Nephron progenitor cell (in vitro differentiated cells): ENCODE data around the gene ZNHIT6.
"Not testable (repeated sequence)": the region's sequence is repeated elsewhere in the genome, so short reads cannot be mapped to it uniquely, and the experiment has no call there.

Experiments
- DNase-seq: peaks from one replicate; pipeline ENCODE4 v3.0.0; 2021
- H3K27ac Mint-ChIP-seq: 2 replicates; pipeline ENCODE4 v1.8.0; 2021; ENCODE audit warnings: mild to moderate bottlenecking, moderate library complexity, mixed read lengths
- H3K27me3 Mint-ChIP-seq: 2 replicates; pipeline ENCODE4 v1.8.0; 2021; ENCODE audit warnings: mild to moderate bottlenecking, low read depth, mixed read lengths; ENCODE audit not compliant: poor library complexity
- H3K36me3 Mint-ChIP-seq: 2 replicates; pipeline ENCODE4 v1.8.0; 2021; ENCODE audit warnings: low read depth, mixed read lengths
- H3K4me1 Mint-ChIP-seq: 2 replicates; pipeline ENCODE4 v1.8.0; 2021; ENCODE audit warnings: mixed read lengths
- H3K4me3 Mint-ChIP-seq: 2 replicates; pipeline ENCODE4 v1.8.0; 2021; ENCODE audit warnings: mild to moderate bottlenecking, moderate library complexity, mixed read lengths
- H3K9me3 Mint-ChIP-seq: 2 replicates; pipeline ENCODE4 v1.8.0; 2021; ENCODE audit warnings: mild to moderate bottlenecking, moderate library complexity, mixed read lengths
- CTCF ChIP-seq: fragments of 200-600 bp; sonication (generic); IDR thresholded peaks from 2 replicates; pipeline ENCODE4 v1.5.0; 2021; ENCODE audit warnings: antibody characterized with exemption

The ZNHIT6 gene

DNA sequence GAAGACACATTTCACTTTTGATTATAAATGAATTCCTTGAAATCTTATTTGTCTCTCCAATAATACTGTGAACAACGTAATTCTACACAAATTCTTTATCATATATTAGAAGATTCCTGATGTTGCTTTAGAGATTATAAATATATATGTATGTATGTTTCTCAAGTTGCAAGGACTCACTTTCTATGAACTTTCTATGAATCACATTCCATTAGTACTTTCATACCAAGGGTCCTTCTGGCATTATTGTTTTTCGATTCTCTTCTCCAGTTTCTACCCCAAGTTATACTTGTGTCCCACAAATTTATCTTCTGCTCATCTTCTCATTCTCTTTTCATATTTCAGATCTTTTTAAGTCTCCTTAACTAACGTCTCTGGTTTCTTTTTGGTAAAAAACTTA, 55.9 kb downstream of the ZNHIT6 start:
- no peak for TF ChIP-seq CTCF
- H3K4me1 Mint-ChIP-seq = no peaks in the 10 kb centered on the region
- peaks cover 33% of the 10 kb centered on the region for H3K9me3 Mint-ChIP-seq
- no peak overlapping the region for H3K27ac Mint-ChIP-seq
- H3K36me3 Mint-ChIP-seq = peaks cover 64% of the 10 kb centered on the region
- H3K4me3 Mint-ChIP-seq = no peak overlapping the region
- no peak for DNase-seq
- no peaks in the 10 kb centered on the region for H3K27me3 Mint-ChIP-seq

GRCh38 chr1:85650645-85651044, 57.6 kb downstream of the ZNHIT6 start:
- H3K4me3 Mint-ChIP-seq = no peak overlapping the region
- no peak for TF ChIP-seq CTCF
- peaks cover 68% of the 10 kb centered on the region for H3K36me3 Mint-ChIP-seq
- no peaks in the 10 kb centered on the region for H3K4me1 Mint-ChIP-seq
- DNase-seq = no peak
- no peak overlapping the region for H3K27ac Mint-ChIP-seq
- no peaks in the 10 kb centered on the region for H3K27me3 Mint-ChIP-seq
- H3K9me3 Mint-ChIP-seq = peaks cover 37% of the 10 kb centered on the region

GRCh38 chr1:85649591-85649990, 58.6 kb downstream of the ZNHIT6 start:
- H3K36me3 Mint-ChIP-seq = peaks cover 76% of the 10 kb centered on the region
- no peak overlapping the region for H3K4me3 Mint-ChIP-seq
- H3K27ac Mint-ChIP-seq = no peak overlapping the region
- no peak for TF ChIP-seq CTCF
- H3K9me3 Mint-ChIP-seq = peaks cover 39% of the 10 kb centered on the region
- no peaks in the 10 kb centered on the region for H3K4me1 Mint-ChIP-seq
- no peak for DNase-seq
- H3K27me3 Mint-ChIP-seq = no peaks in the 10 kb centered on the region

- DNase-seq = peak; percentile 45
- H3K27me3 Mint-ChIP-seq, H3K27ac Mint-ChIP-seq: not testable (repeated sequence)
- Mint-ChIP-seq H3K9me3 (peaks cover 62% of the 10 kb centered on the region), H3K36me3 (peaks cover 71% of the 10 kb centered on the region), H3K4me1 (peaks cover 16% of the 10 kb centered on the region), H3K4me3 (peak overlapping the region; percentile 64)
These were observed 66.4 kb downstream of the ZNHIT6 start for GRCh38 chr1:85641598-85642556.

GRCh38 chr1:85639920-85640319, 68.3 kb downstream of the ZNHIT6 start:
- not testable (repeated sequence) for H3K27me3 Mint-ChIP-seq, H3K4me3 Mint-ChIP-seq, H3K27ac Mint-ChIP-seq, DNase-seq
- H3K9me3 Mint-ChIP-seq = peaks cover 69% of the 10 kb centered on the region
- peaks cover 16% of the 10 kb centered on the region for H3K4me1 Mint-ChIP-seq
- peaks cover 86% of the 10 kb centered on the region for H3K36me3 Mint-ChIP-seq

GRCh38 chr1:85638412-85638811, 69.8 kb downstream of the ZNHIT6 start:
- Mint-ChIP-seq H3K27me3 (peaks cover 8% of the 10 kb centered on the region), H3K4me3 (no peak overlapping the region)

More at GRCh38 chr1:85638412-85638811, 69.8 kb downstream of the ZNHIT6 start:
- Mint-ChIP-seq H3K9me3 (peaks cover 64% of the 10 kb centered on the region), H3K4me1 (peaks cover 16% of the 10 kb centered on the region), H3K36me3 (peaks cover 84% of the 10 kb centered on the region), H3K27ac (no peak overlapping the region)
- TF ChIP-seq CTCF = no peak
- no peak for DNase-seq
